Vagina (tissue), 2 donors: ENCODE data around the gene KLHL29. TPM values are rescaled to one million over a fixed set of nuclear protein-coding genes. Genes with fewer than 3 reads are reported as not detected.

Experiments used
- DNase-seq, 2 donors: peaks; one replicate each; pipeline ENCODE4 v3.0.0-alpha.2; 2017; ENCODE audit errors: extremely low spot score in 2 of 2
- H3K27ac ChIP-seq: fragments of 200-600 bp; sonication (generic); one replicate; pipeline ENCODE4 v1.5.1; 2019
- H3K27me3 ChIP-seq: fragments of 200-600 bp; sonication (generic); one replicate; pipeline ENCODE4 v1.5.1; 2019
- H3K36me3 ChIP-seq, 2 donors: fragments of 200-600 bp; sonication (generic); one replicate each; pipeline ENCODE4 v1.5.1; 2017 to 2019
- H3K4me1 ChIP-seq: fragments of 200-600 bp; sonication (generic); one replicate; pipeline ENCODE4 v1.5.1; 2019
- H3K4me3 ChIP-seq, 2 donors: fragments of 200-600 bp; sonication (generic); 1 replicate in 1 of 2; 2 replicates in 1 of 2; pipeline ENCODE4 v1.5.1; 2016 to 2019
- H3K9me3 ChIP-seq: fragments of 200-600 bp; sonication (generic); one replicate; pipeline ENCODE4 v1.5.1; 2019
- CTCF ChIP-seq, 3 experiments: fragments of 450-650 bp in 2 of 3; fragments of 200-600 bp in 1 of 3; sonication (generic) in 1 of 3; IDR thresholded peaks; one replicate each; pipeline ENCODE4 v1.5.1; 2017 to 2019; ENCODE audit warnings: antibody characterized with exemption in 3 of 3, mild to moderate bottlenecking in 2 of 3, moderate library complexity in 2 of 3
- POLR2A ChIP-seq, 2 donors: fragments of 450-650 bp; IDR thresholded peaks; one replicate each; pipeline ENCODE4 v1.6.1; 2017; ENCODE audit warnings: antibody characterized with exemption in 2 of 2, mild to moderate bottlenecking in 2 of 2, moderate library complexity in 2 of 2
- POLR2AphosphoS5 ChIP-seq, 2 donors: sonication (generic); formaldehyde crosslinking; IDR thresholded peaks; one replicate each; pipeline ENCODE4 v1.9.0; 2017; ENCODE audit warnings: antibody characterized with exemption in 2 of 2, mild to moderate bottlenecking in 2 of 2, low read depth in 1 of 2; ENCODE audit not compliant: insufficient read depth in 1 of 2
- intact Hi-C: fragments of 100-400 bp; cut with DNase I; formaldehyde crosslinking; loops from one replicate; pipeline ENCODE4 v1.15.1; 2023
- total RNA-seq: library from RNA; depleted of rRNA; stranded (reverse); fragments of >200 nt; gene quantifications from one replicate; pipeline ENCODE4 v1.2.3, GENCODE V29; 2016

Gene KLHL29
- total RNA-seq, 1 donor from 2014 or later, result 19.4 TPM

- DNase-seq, result no peak
- Histone ChIP-seq H3K9me3 (no peaks in the 10 kb centered on the region), H3K4me3 (no peak overlapping the region), H3K27ac (peak overlapping the region; percentile 77), H3K4me1 (peaks cover 70% of the 10 kb centered on the region), H3K36me3 (no peaks in the 10 kb centered on the region), H3K27me3 (no peaks in the 10 kb centered on the region)
- intact Hi-C loops, result no loop called here
- TF ChIP-seq CTCF (IDR thresholded peaks at IDR 0.05) (no peak), POLR2A (IDR thresholded peaks at IDR 0.05) (no peak), POLR2AphosphoS5 (IDR thresholded peaks at IDR 0.05; ENCODE audit: insufficient read depth in 1 of 2, low read depth in 1 of 2) (no peak)
These were observed 180.4 kb downstream of the KLHL29 start for GRCh38 chr2:23565374-23565773.

GRCh38 chr2:23565814-23566213 is 180.8 kb downstream of the KLHL29 start:
- H3K36me3 ChIP-seq, result no peaks in the 10 kb centered on the region
- intact Hi-C loops, result no loop called here
- peaks cover 70% of the 10 kb centered on the region for H3K4me1 ChIP-seq
- peak overlapping the region; percentile 77 for H3K27ac ChIP-seq
- no peak for TF ChIP-seq POLR2AphosphoS5 (IDR thresholded peaks at IDR 0.05; ENCODE audit: insufficient read depth in 1 of 2, low read depth in 1 of 2)
- TF ChIP-seq CTCF (IDR thresholded peaks at IDR 0.05), result no peak
- no peak for TF ChIP-seq POLR2A (IDR thresholded peaks at IDR 0.05)
- DNase-seq, result no peak
- H3K4me3 ChIP-seq, result no peak overlapping the region
- H3K9me3 ChIP-seq, result no peaks in the 10 kb centered on the region
- no peaks in the 10 kb centered on the region for H3K27me3 ChIP-seq

GRCh38 chr2:23566241-23567142 is 181.5 kb downstream of the KLHL29 start:
- Histone ChIP-seq H3K27me3 (no peaks in the 10 kb centered on the region), H3K36me3 (no peaks in the 10 kb centered on the region), H3K4me1 (peaks cover 70% of the 10 kb centered on the region), H3K9me3 (no peaks in the 10 kb centered on the region), H3K27ac (peak overlapping the region; percentile 77), H3K4me3 (no peak overlapping the region)
- TF ChIP-seq POLR2A (IDR thresholded peaks at IDR 0.05) (no peak), CTCF (IDR thresholded peaks at IDR 0.05) (peak in 1 of 3 experiments; percentile 11)
- intact Hi-C loops, result no loop called here
- no peak for DNase-seq

- H3K36me3 ChIP-seq, result no peaks in the 10 kb centered on the region
- intact Hi-C loops, result no loop called here
These were observed 182.3 kb downstream of the KLHL29 start for GRCh38 chr2:23567161-23567756.

More at GRCh38 chr2:23567161-23567756, 182.3 kb downstream of the KLHL29 start:
- TF ChIP-seq POLR2AphosphoS5 (IDR thresholded peaks at IDR 0.05; ENCODE audit: insufficient read depth in 1 of 2, low read depth in 1 of 2) (no peak), POLR2A (IDR thresholded peaks at IDR 0.05) (no peak), CTCF (IDR thresholded peaks at IDR 0.05) (no peak)
- H3K27me3 ChIP-seq, result no peaks in the 10 kb centered on the region
- no peak for DNase-seq
- no peaks in the 10 kb centered on the region for H3K9me3 ChIP-seq
- peak overlapping the region; percentile 45 for H3K27ac ChIP-seq
- H3K4me3 ChIP-seq, result no peak overlapping the region
- peaks cover 70% of the 10 kb centered on the region for H3K4me1 ChIP-seq
